SK-N-SH (cell line): ENCODE measurements around the gene DEPDC5. TPM values are rescaled to one million over a fixed set of nuclear protein-coding genes. Genes with fewer than 3 reads are reported as not detected.
"Not testable (repeated sequence)": the region's sequence is repeated elsewhere in the genome, so short reads cannot be mapped to it uniquely, and the experiment has no call there.

Experiments used
- CTCF ChIA-PET: fragments of 300-600, 350-600 bp; formaldehyde crosslinking; extraction: SDS; loops from one replicate; lab custom pipeline; 2021; lab: Yijun Ruan, JAX
- POLR2A ChIA-PET: fragments of 350-600 bp; sonication (Branson Sonifier 250); formaldehyde crosslinking; extraction: SDS; loops from one replicate; lab custom pipeline; 2020; ENCODE audit warnings: antibody characterized with exemption, inconsistent platforms; lab: Yijun Ruan, JAX
- DNase-seq: peaks from one replicate; pipeline ENCODE4 v3.0.0; 2012
- H2AFZ ChIP-seq: fragments of 200-600 bp; sonication (generic); 2 replicates; pipeline ENCODE4 v1.8.1; 2016; ENCODE audit warnings: antibody characterized with exemption, mild to moderate bottlenecking, low read depth
- H3F3A ChIP-seq: fragments of 200-600 bp; sonication (generic); replicated peaks from 2 replicates; pipeline ENCODE3; 2016; ENCODE audit warnings: antibody characterized with exemption, mild to moderate bottlenecking; ENCODE audit not compliant: insufficient read depth
- H3K27ac ChIP-seq, 2 experiments: fragments of 200-500 bp in 1 of 2; fragments of 200-600 bp in 1 of 2; sonication (Bioruptor generic) in 1 of 2; sonication (generic), shearing (Covaris generic) in 1 of 2; 2 replicates each; pipeline versions ENCODE4 v1.5.1 to v1.6.1; 2014 to 2016; ENCODE audit warnings: low read depth in 2 of 2, inconsistent platforms in 1 of 2, low read length in 1 of 2, mild to moderate bottlenecking in 1 of 2, mixed read lengths in 1 of 2
- H3K27me3 ChIP-seq: fragments of 200-600 bp; sonication (generic), shearing (Covaris generic); 2 replicates; pipeline ENCODE4 v1.6.1; 2016; ENCODE audit warnings: mixed run types; ENCODE audit not compliant: insufficient read depth
- H3K36me3 ChIP-seq, 2 experiments: fragments of 200-500 bp in 1 of 2; fragments of 200-600 bp in 1 of 2; sonication (Bioruptor generic) in 1 of 2; sonication (generic) in 1 of 2; replicated peaks in 1 of 2; 2 replicates each; pipeline versions ENCODE3 to v1.5.1; 2014 to 2016; ENCODE audit warnings: low read length in 1 of 2, mild to moderate bottlenecking in 1 of 2; ENCODE audit not compliant: insufficient read depth in 2 of 2, control insufficient read depth in 1 of 2
- H3K4me1 ChIP-seq, 2 experiments: fragments of 200-500 bp in 1 of 2; fragments of 200-600 bp in 1 of 2; sonication (Bioruptor generic) in 1 of 2; sonication (generic), shearing (Covaris generic) in 1 of 2; 2 replicates each; pipeline versions ENCODE4 v1.5.1 to v1.6.1; 2014 to 2016; ENCODE audit warnings: low read depth in 1 of 2, low read length in 1 of 2, mixed run types in 1 of 2; ENCODE audit not compliant: insufficient read depth in 2 of 2, control insufficient read depth in 1 of 2
- H3K4me2 ChIP-seq: fragments of 200-600 bp; sonication (generic), shearing (Covaris generic); 2 replicates; pipeline ENCODE4 v1.6.1; 2017; ENCODE audit warnings: mixed run types
- H3K4me3 ChIP-seq, 2 experiments: fragments of 200-500 bp in 1 of 2; fragments of 200-600 bp in 1 of 2; sonication (Bioruptor generic) in 1 of 2; sonication (generic), shearing (Covaris generic) in 1 of 2; 2 replicates each; pipeline versions ENCODE4 v1.5.1 to v1.8.1; 2014 to 2016; ENCODE audit warnings: low read depth in 2 of 2, inconsistent platforms in 1 of 2, low read length in 1 of 2, mild to moderate bottlenecking in 1 of 2, mixed read lengths in 1 of 2, moderate library complexity in 1 of 2
- H3K79me2 ChIP-seq: fragments of 200-600 bp; sonication (generic); 2 replicates; pipeline ENCODE4 v1.8.1; 2017; ENCODE audit warnings: mild to moderate bottlenecking; ENCODE audit not compliant: insufficient read depth
- H3K9ac ChIP-seq: fragments of 200-600 bp; sonication (generic); 2 replicates; pipeline ENCODE4 v1.6.1; 2017; ENCODE audit warnings: mixed run types
- H3K9me2 ChIP-seq: fragments of 200-600 bp; sonication (generic); 2 replicates; pipeline ENCODE4 v1.6.1; 2017; ENCODE audit warnings: mixed run types
- H3K9me3 ChIP-seq: fragments of 200-600 bp; sonication (generic); 2 replicates; pipeline ENCODE4 v1.6.1; 2017; ENCODE audit warnings: mixed run types, mild to moderate bottlenecking, moderate library complexity
- H4K20me1 ChIP-seq: fragments of 200-600 bp; sonication (generic); 2 replicates; pipeline ENCODE4 v1.6.1; 2017; ENCODE audit warnings: mild to moderate bottlenecking, mixed run types; ENCODE audit not compliant: insufficient read depth
- ELF1 ChIP-seq: IDR thresholded peaks from 2 replicates; pipeline ENCODE4 v1.4.0; 2012
- EZH2phosphoT487 ChIP-seq: fragments of 200-600 bp; sonication (generic); IDR thresholded peaks from 2 replicates; pipeline ENCODE4 v1.6.1; 2017; ENCODE audit warnings: low read depth, mixed run types, mild to moderate bottlenecking, antibody characterized with exemption, moderate library complexity, borderline replicate concordance
- FOSL2 ChIP-seq: IDR thresholded peaks from 2 replicates; pipeline ENCODE4 v1.4.0; 2012; ENCODE audit warnings: low read depth, mild to moderate bottlenecking, moderate library complexity, borderline replicate concordance
- FOXJ3 ChIP-seq: sonication (generic); formaldehyde crosslinking; IDR thresholded peaks from 2 replicates; pipeline ENCODE4 v1.5.1; 2020; ENCODE audit warnings: mild to moderate bottlenecking, missing genetic modification reagents
- FOXM1 ChIP-seq: IDR thresholded peaks from 2 replicates; pipeline ENCODE4 v1.4.0; 2012; ENCODE audit warnings: low read depth, mild to moderate bottlenecking
- GABPA ChIP-seq: IDR thresholded peaks from 2 replicates; pipeline ENCODE4 v1.4.0; 2012; ENCODE audit warnings: low read depth, mild to moderate bottlenecking
- GATA2 ChIP-seq: sonication (generic); formaldehyde crosslinking; IDR thresholded peaks from 2 replicates; pipeline ENCODE4 v1.5.0; 2020; ENCODE audit warnings: mild to moderate bottlenecking, missing genetic modification reagents
- MEF2A ChIP-seq: IDR thresholded peaks from 2 replicates; pipeline ENCODE4 v1.4.0; 2012; ENCODE audit warnings: low read depth, borderline replicate concordance
- MXI1 ChIP-seq: IDR thresholded peaks from 2 replicates; pipeline ENCODE4 v1.6.1; 2012; ENCODE audit warnings: mild to moderate bottlenecking, low read depth, low read length, improper control_type of control experiment
- NRF1 ChIP-seq: IDR thresholded peaks from 2 replicates; pipeline ENCODE4 v1.6.1; 2012; ENCODE audit warnings: low read depth, mild to moderate bottlenecking, low read length
- POLR2AphosphoS5 ChIP-seq: IDR thresholded peaks from 2 replicates; pipeline ENCODE4 v1.6.1; 2012; ENCODE audit warnings: low read depth, low read length
- RCOR1 ChIP-seq: fragments of 150-350 bp; IDR thresholded peaks from 2 replicates; pipeline ENCODE4 v1.6.1; 2017; ENCODE audit warnings: antibody characterized with exemption, low read length
- RXRA ChIP-seq: IDR thresholded peaks from 2 replicates; pipeline ENCODE4 v1.4.0; 2012; ENCODE audit warnings: low read depth, mild to moderate bottlenecking, borderline replicate concordance
- SMC3 ChIP-seq: IDR thresholded peaks from 2 replicates; pipeline ENCODE4 v1.6.1; 2012; ENCODE audit warnings: low read depth, low read length, improper control_type of control experiment
- TAF1 ChIP-seq: IDR thresholded peaks from 2 replicates; pipeline ENCODE4 v1.6.1; 2012; ENCODE audit warnings: low read depth, mild to moderate bottlenecking, low read length, moderate library complexity, borderline replicate concordance
- TEAD4 ChIP-seq: IDR thresholded peaks from 2 replicates; pipeline ENCODE4 v1.4.0; 2012; ENCODE audit warnings: mild to moderate bottlenecking, borderline replicate concordance; ENCODE audit not compliant: insufficient read depth
- WGBS: methylation state at CpG from one replicate; pipeline ENCODE4 v1.1.6; 2017; ENCODE audit warnings: low lambda C conversion rate; 5-methylcytosine and 5-hydroxymethylcytosine counted together
- polyA plus RNA-seq, 3 experiments: library from polyadenylated mRNA; depleted of rRNA; stranded (reverse); fragments of >200 nt; gene quantifications; 2 replicates each; pipeline ENCODE4 v1.2.3, GENCODE V29; 2012
- TF ChIP-seq, protein P1 (sequence below): IDR thresholded peaks from 2 replicates; pipeline ENCODE4 v1.4.0; 2012; ENCODE audit warnings: low read depth
- TF ChIP-seq, protein P2 (sequence below): fragments of 200-600 bp; sonication (generic); IDR thresholded peaks from 2 replicates; pipeline ENCODE4 v1.6.1; 2017; ENCODE audit warnings: antibody characterized with exemption, mild to moderate bottlenecking, moderate library complexity
- TF ChIP-seq, protein P3 (sequence below): IDR thresholded peaks from 2 replicates; pipeline ENCODE4 v1.4.0; 2012; ENCODE audit warnings: low read depth, borderline replicate concordance

Gene DEPDC5
- polyA plus RNA-seq, 1 of the 3 experiments (the other 2 are of a cell fraction), result 7.8 TPM

- no peak for TF ChIP-seq RXRA
- TF ChIP-seq NRF1, result no peak
- TF ChIP-seq TEAD4, result no peak
- TF ChIP-seq FOSL2, result no peak
- TF ChIP-seq, protein P1, sequence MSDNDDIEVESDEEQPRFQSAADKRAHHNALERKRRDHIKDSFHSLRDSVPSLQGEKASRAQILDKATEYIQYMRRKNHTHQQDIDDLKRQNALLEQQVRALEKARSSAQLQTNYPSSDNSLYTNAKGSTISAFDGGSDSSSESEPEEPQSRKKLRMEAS, result no peak
These were observed 14.0 kb upstream of the DEPDC5 start (continued) for GRCh38 chr22:31739795-31740201.

DNA sequence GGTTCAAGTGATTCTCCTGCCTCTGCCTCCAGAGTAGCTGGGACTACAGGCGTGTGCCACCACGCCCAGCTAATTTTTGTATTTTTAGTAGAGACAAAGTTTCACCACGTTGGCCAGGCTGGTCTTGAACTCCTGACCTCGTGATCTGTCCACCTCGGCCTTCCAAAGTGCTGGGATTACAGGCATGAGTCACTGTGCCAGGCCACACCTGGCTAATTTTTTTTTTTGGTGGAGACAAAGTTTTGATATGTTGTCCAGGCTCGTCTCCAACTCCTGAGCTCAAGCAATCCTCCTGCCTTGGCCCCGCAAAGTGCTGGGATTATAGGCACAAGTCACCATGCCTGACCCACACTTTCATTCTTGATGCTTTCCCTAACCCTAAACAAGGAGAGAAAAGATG is 13.5 kb upstream of the DEPDC5 start:
- H2AFZ ChIP-seq, POLR2A ChIA-PET, H3F3A ChIP-seq, H3K4me1 ChIP-seq, CTCF ChIA-PET, H3K4me2 ChIP-seq, DNase-seq, H3K9me3 ChIP-seq, H3K9me2 ChIP-seq, H3K4me3 ChIP-seq, H3K27me3 ChIP-seq, H3K27ac ChIP-seq, H3K9ac ChIP-seq: not testable (repeated sequence)
- Histone ChIP-seq H4K20me1 (peaks cover 17% of the 10 kb centered on the region; the same call in 1 of the 2 replicates), H3K36me3 (peaks cover 17 to 28% of the 10 kb centered on the region in 2 experiments), H3K79me2 (peaks cover 100% of the 10 kb centered on the region)
- WGBS, result 85% methylated on average over 7 of the region's 7 CpGs

DNA sequence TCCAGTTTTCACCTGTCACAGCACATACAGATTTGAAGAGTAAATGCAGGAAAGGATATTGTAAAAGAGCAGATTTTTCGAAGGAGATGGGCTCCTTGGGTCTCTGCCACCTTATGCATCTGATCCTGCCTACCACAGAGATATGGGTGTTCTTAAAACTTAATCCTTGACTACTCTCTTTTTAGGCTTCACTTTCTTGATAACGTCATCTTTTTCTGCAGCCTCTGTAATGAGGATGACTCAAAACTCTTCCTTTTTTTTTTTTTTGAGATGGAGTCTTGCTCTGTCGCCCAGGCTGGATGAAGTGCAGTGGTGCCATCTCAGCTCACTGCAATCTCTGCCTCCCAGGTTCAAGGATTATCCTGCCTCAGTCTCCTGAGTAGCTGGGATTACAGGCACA is 11.7 kb upstream of the DEPDC5 start:
- Histone ChIP-seq H3K4me3 (no peak overlapping the region), H3K27me3 (no peaks in the 10 kb centered on the region), H4K20me1 (peaks cover 17% of the 10 kb centered on the region; the same call in 1 of the 2 replicates), H3K79me2 (peaks cover 98% of the 10 kb centered on the region), H3K9me3 (no peaks in the 10 kb centered on the region), H3K4me1 (no peaks in the 10 kb centered on the region; a peak in 2 of 4 replicates), H3K36me3 (peaks cover 17 to 32% of the 10 kb centered on the region in 2 experiments), H3F3A (peaks cover 3% of the 10 kb centered on the region), H3K9me2 (no peaks in the 10 kb centered on the region), H3K9ac (no peak overlapping the region), H3K4me2 (no peak overlapping the region), H2AFZ (no peak overlapping the region), H3K27ac (no peak overlapping the region)
- 90% methylated on average over 3 of the region's 3 CpGs for WGBS
- no peak for DNase-seq
- TF ChIP-seq, protein P2, sequence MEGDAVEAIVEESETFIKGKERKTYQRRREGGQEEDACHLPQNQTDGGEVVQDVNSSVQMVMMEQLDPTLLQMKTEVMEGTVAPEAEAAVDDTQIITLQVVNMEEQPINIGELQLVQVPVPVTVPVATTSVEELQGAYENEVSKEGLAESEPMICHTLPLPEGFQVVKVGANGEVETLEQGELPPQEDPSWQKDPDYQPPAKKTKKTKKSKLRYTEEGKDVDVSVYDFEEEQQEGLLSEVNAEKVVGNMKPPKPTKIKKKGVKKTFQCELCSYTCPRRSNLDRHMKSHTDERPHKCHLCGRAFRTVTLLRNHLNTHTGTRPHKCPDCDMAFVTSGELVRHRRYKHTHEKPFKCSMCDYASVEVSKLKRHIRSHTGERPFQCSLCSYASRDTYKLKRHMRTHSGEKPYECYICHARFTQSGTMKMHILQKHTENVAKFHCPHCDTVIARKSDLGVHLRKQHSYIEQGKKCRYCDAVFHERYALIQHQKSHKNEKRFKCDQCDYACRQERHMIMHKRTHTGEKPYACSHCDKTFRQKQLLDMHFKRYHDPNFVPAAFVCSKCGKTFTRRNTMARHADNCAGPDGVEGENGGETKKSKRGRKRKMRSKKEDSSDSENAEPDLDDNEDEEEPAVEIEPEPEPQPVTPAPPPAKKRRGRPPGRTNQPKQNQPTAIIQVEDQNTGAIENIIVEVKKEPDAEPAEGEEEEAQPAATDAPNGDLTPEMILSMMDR, result no peak
- no peak for TF ChIP-seq EZH2phosphoT487
- TF ChIP-seq GABPA, result no peak
- TF ChIP-seq, protein P3, sequence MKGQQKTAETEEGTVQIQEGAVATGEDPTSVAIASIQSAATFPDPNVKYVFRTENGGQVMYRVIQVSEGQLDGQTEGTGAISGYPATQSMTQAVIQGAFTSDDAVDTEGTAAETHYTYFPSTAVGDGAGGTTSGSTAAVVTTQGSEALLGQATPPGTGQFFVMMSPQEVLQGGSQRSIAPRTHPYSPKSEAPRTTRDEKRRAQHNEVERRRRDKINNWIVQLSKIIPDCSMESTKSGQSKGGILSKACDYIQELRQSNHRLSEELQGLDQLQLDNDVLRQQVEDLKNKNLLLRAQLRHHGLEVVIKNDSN, result no peak
- no peak for TF ChIP-seq SMC3
- no peak for TF ChIP-seq RCOR1
- no peak for TF ChIP-seq MEF2A
- TF ChIP-seq GATA2 (CRISPR knock-in tag), result no peak
- TF ChIP-seq NRF1, result no peak
- no peak for TF ChIP-seq TEAD4
- TF ChIP-seq ELF1, result no peak
- TF ChIP-seq FOXM1, result no peak
- TF ChIP-seq FOXJ3 (CRISPR knock-in tag), result no peak
- TF ChIP-seq TAF1, result no peak
- TF ChIP-seq POLR2AphosphoS5, result no peak
- TF ChIP-seq MXI1, result no peak
- CTCF ChIA-PET, result no interaction called here
- POLR2A ChIA-PET, result no interaction called here
